Measurements from ENCODE around the gene EML1.
"Not testable (repeated sequence)": the region's sequence is repeated elsewhere in the genome, so short reads cannot be mapped to it uniquely, and the experiment has no call there.

The EML1 gene

DNA sequence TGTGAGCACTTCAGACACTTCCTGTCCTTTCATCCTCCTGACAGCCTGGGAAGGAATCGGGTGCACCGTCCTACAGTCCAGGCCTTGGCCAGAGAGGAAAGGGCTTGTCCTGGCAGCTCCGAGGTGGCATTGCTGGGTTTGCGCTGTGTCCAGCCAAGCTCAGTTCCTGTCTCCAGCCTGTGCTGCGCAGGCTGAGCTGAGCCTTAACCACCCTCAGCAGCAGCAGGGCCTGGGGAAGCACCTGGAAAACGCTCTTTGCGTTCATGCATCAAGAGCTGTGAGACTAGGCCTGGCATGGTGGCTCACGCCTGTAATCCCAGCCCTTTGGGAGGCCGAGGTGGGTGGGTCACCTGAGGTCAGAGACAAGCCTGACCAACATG lies 33.7 kb upstream of the EML1 start:
- no peak overlapping the region for H3K27ac ChIP-seq
- no peaks in the 10 kb centered on the region for H3K9me3 ChIP-seq (ENCODE audit: low read depth, low read length)
- no peak for DNase-seq (ENCODE audit: low read depth, low spot score)
- H3K4me3 ChIP-seq = no peak overlapping the region
- TF ChIP-seq EZH2 (IDR thresholded peaks at IDR 0.05) (no peak), FOXP2 (optimal IDR thresholded peaks at IDR 0.05; ENCODE audit: control extremely low read depth, extremely low read length, insufficient read depth) (no peak), POLR2AphosphoS5 (IDR thresholded peaks at IDR 0.05; ENCODE audit: borderline replicate concordance, low read depth, low read length) (no peak)
- no peak overlapping the region for H3K9ac ChIP-seq (ENCODE audit: insufficient read length)
- no peaks in the 10 kb centered on the region for H3K36me3 ChIP-seq (ENCODE audit: insufficient read depth, low read length)

DNA sequence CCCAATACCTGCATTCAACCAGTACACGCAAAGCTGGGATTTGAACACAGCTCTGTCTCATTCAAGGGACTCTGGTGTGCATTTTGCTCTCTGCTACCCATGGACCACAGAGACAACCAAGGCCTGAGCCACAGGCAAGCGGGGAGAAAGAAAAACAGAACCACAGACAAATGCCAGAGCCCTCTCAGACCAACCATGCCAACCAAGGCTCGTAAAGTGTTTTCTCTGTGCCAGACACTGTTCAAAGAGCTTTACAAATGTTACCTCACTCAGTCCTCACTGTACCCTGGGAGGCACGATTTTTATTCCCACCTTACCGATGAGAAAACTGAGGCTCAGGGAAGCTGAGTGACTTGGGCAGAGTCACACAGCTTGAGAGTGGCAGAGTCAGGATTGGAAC lies 32.4 kb upstream of the EML1 start:
- Histone ChIP-seq H3K9me3 (ENCODE audit: low read depth, low read length) (no peaks in the 10 kb centered on the region), H3K4me3 (no peak overlapping the region), H3K36me3 (ENCODE audit: insufficient read depth, low read length) (no peaks in the 10 kb centered on the region), H3K9ac (ENCODE audit: insufficient read length) (no peak overlapping the region), H3K27ac (no peak overlapping the region)
- no peak for TF ChIP-seq FOXP2 (optimal IDR thresholded peaks at IDR 0.05; ENCODE audit: control extremely low read depth, extremely low read length, insufficient read depth)
- no peak for TF ChIP-seq POLR2AphosphoS5 (IDR thresholded peaks at IDR 0.05; ENCODE audit: borderline replicate concordance, low read depth, low read length)
- TF ChIP-seq EZH2 (IDR thresholded peaks at IDR 0.05) = no peak
- DNase-seq (ENCODE audit: low read depth, low spot score) = no peak

DNA sequence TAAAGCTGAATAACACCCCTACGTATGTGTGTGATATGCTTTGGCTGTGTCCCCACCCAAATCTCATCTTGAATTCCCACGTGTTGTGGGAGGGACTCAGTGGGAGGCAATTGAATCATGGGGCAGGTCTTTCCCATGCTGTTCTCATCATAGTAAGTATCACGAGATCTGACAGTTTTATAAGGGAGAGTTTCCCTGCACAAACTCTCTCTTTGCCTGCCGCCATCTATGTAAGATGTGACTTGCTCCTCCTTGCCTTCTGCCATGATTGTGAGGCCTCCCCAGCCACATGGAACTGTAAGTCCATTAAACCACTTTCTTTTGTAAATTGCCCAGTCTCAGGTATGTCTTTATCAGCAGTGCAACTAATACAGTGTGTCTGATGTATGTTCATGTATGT lies 30.3 kb upstream of the EML1 start:
- H3K9me3 ChIP-seq (ENCODE audit: low read depth, low read length); DNase-seq (ENCODE audit: low read depth, low spot score); H3K27ac ChIP-seq; H3K36me3 ChIP-seq (ENCODE audit: insufficient read depth, low read length); H3K9ac ChIP-seq (ENCODE audit: insufficient read length); H3K4me3 ChIP-seq: not testable (repeated sequence)

DNA sequence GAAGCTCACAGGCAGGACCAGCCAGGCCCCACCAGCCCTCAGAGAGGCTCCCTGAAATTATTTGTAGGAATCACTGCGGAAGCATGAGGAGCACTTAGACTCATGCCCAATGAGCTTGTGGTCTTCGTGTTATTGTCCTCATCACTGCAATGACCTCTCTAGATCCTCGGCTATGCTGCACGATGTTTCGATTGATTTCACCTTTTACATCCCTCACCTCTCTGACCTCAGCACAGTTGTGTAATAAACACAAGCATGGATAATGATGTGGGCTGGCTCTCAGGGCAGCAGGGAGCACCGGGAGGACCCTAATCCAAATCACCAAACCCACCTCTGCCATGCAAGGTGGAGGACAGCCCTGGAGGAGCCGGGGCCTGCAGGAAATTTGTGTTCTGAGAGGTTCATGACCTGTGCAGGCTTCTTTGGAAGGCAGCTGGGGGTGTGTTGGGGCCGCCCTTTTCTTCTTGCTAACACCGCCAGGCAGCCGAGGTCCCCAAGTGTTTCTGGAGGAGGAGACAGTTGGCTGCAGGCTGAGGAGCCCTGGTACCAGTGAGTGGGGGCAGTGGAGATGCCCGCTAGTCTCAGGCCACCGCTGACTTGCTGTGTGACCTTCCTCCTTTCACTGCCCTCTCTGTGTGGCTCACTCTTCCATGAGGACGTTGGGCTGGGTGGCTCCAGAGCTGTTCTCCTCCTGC lies 29.5 kb upstream of the EML1 start:
- no peaks in the 10 kb centered on the region for H3K36me3 ChIP-seq (ENCODE audit: insufficient read depth, low read length)
- no peak overlapping the region for H3K27ac ChIP-seq
- H3K9ac ChIP-seq (ENCODE audit: insufficient read length) = no peak overlapping the region
- no peak for TF ChIP-seq POLR2AphosphoS5 (IDR thresholded peaks at IDR 0.05; ENCODE audit: borderline replicate concordance, low read depth, low read length)
- DNase-seq (ENCODE audit: low read depth, low spot score) = no peak
- no peaks in the 10 kb centered on the region for H3K9me3 ChIP-seq (ENCODE audit: low read depth, low read length)
- H3K4me3 ChIP-seq = no peak overlapping the region

DNA sequence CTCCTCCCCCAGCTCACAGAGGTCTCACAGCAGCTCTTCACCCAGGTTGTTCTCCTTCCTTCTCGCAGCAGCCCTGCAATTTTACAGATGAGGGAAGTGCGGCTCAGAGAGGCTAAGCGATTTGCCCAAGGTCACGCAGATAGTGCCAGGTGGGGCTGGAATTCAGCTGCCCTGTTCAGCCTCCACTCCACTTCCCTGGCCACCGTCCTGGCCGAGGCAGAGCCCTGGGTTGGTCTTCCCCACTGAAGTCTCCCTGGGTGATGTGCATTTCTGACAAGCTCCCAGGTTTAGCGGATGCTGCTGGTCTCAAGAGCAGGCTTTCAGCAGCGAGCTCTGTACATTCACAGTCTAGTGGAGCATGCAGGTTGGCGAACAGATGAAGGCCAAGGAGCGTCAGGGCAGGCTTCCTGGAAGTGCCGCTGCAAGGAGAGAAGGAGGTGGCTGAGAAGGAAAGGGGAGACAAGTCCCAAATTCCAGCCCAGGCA lies 28.9 kb upstream of the EML1 start:
- Histone ChIP-seq H3K9me3 (ENCODE audit: low read depth, low read length) (no peaks in the 10 kb centered on the region), H3K4me3 (no peak overlapping the region), H3K27ac (no peak overlapping the region), H3K9ac (ENCODE audit: insufficient read length) (no peak overlapping the region), H3K36me3 (ENCODE audit: insufficient read depth, low read length) (no peaks in the 10 kb centered on the region)
- no peak for TF ChIP-seq FOXP2 (optimal IDR thresholded peaks at IDR 0.05; ENCODE audit: control extremely low read depth, extremely low read length, insufficient read depth)
- no peak for TF ChIP-seq EZH2 (IDR thresholded peaks at IDR 0.05)
- TF ChIP-seq POLR2AphosphoS5 (IDR thresholded peaks at IDR 0.05; ENCODE audit: borderline replicate concordance, low read depth, low read length) = no peak
- no peak for DNase-seq (ENCODE audit: low read depth, low spot score)

DNA sequence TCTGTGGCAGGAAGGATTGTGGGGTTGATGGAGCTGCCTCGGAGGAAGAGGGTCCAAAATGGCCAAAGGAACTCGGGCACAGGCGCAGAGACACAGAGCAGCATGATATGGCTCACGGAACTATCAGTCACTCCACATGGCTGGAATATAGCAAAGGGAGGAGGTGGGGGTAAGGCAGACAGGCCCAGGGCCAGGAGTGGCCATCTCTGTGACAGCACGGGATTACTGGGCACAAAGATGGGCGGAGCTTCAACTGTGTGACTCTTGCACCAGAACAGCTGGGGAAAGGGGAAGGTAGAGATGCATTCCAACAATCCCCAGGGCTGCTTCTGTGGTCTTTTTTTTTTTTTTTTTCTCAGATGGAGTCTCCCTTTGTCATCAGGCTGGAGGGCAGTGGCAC lies 24.8 kb upstream of the EML1 start:
- TF ChIP-seq POLR2AphosphoS5 (IDR thresholded peaks at IDR 0.05; ENCODE audit: borderline replicate concordance, low read depth, low read length) (no peak), EZH2 (IDR thresholded peaks at IDR 0.05) (no peak), FOXP2 (optimal IDR thresholded peaks at IDR 0.05; ENCODE audit: control extremely low read depth, extremely low read length, insufficient read depth) (no peak)
- Histone ChIP-seq H3K9me3 (ENCODE audit: low read depth, low read length) (no peaks in the 10 kb centered on the region), H3K4me3 (no peak overlapping the region), H3K36me3 (ENCODE audit: insufficient read depth, low read length) (no peaks in the 10 kb centered on the region), H3K9ac (ENCODE audit: insufficient read length) (no peak overlapping the region), H3K27ac (no peak overlapping the region)
- DNase-seq (ENCODE audit: low read depth, low spot score) = no peak

DNA sequence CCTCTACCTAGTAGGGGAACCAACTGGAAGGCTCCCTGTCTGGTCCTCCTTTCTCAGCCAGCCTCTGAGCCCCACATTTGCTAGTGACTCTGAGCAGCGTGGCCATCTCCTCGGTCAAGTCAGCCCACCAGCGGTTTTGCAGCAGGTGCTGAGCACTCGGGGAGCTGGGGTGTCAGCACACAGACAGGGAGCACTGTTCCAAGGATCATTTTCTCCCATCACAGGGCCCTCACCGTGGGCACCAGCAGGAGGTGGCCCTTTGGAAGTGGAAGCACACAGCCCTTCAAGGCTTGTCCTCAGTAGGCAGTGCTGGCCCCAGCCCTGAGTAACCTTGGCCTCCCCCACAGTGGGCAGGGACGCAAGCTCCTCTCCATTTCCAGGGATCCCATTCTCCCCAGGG lies 24.1 kb upstream of the EML1 start:
- DNase-seq (ENCODE audit: low read depth, low spot score) = no peak
- no peak for TF ChIP-seq EZH2 (IDR thresholded peaks at IDR 0.05)
- no peak for TF ChIP-seq FOXP2 (optimal IDR thresholded peaks at IDR 0.05; ENCODE audit: control extremely low read depth, extremely low read length, insufficient read depth)
- TF ChIP-seq POLR2AphosphoS5 (IDR thresholded peaks at IDR 0.05; ENCODE audit: borderline replicate concordance, low read depth, low read length) = no peak
- no peaks in the 10 kb centered on the region for H3K9me3 ChIP-seq (ENCODE audit: low read depth, low read length)
- no peak overlapping the region for H3K4me3 ChIP-seq
- no peak overlapping the region for H3K27ac ChIP-seq
- H3K36me3 ChIP-seq (ENCODE audit: insufficient read depth, low read length) = no peaks in the 10 kb centered on the region
- H3K9ac ChIP-seq (ENCODE audit: insufficient read length) = no peak overlapping the region

DNA sequence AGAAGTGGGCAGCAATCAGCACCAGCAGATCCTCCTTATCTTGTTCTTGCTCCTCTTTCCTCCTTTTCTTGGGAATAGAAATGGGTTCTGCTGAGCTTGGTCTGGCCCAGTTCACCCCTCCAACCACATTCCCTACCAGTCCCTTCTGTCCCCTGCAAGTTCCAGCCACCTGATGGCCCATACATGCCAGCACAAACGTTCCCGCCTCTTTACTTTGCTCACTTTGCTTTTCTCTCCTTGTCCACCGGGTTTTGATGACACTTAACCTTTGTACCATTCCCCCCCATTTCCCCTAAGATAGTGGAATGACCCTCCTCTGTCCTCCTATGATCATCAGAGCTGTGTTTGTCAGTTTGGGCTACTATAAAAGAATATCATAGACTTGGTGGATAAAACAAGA lies 23.4 kb upstream of the EML1 start:
- no peak for TF ChIP-seq EZH2 (IDR thresholded peaks at IDR 0.05)
- no peak overlapping the region for H3K27ac ChIP-seq
- H3K36me3 ChIP-seq (ENCODE audit: insufficient read depth, low read length) = no peaks in the 10 kb centered on the region
- DNase-seq (ENCODE audit: low read depth, low spot score) = no peak
- H3K9ac ChIP-seq (ENCODE audit: insufficient read length) = no peak overlapping the region
- no peak overlapping the region for H3K4me3 ChIP-seq
- H3K9me3 ChIP-seq (ENCODE audit: low read depth, low read length) = no peaks in the 10 kb centered on the region

DNA sequence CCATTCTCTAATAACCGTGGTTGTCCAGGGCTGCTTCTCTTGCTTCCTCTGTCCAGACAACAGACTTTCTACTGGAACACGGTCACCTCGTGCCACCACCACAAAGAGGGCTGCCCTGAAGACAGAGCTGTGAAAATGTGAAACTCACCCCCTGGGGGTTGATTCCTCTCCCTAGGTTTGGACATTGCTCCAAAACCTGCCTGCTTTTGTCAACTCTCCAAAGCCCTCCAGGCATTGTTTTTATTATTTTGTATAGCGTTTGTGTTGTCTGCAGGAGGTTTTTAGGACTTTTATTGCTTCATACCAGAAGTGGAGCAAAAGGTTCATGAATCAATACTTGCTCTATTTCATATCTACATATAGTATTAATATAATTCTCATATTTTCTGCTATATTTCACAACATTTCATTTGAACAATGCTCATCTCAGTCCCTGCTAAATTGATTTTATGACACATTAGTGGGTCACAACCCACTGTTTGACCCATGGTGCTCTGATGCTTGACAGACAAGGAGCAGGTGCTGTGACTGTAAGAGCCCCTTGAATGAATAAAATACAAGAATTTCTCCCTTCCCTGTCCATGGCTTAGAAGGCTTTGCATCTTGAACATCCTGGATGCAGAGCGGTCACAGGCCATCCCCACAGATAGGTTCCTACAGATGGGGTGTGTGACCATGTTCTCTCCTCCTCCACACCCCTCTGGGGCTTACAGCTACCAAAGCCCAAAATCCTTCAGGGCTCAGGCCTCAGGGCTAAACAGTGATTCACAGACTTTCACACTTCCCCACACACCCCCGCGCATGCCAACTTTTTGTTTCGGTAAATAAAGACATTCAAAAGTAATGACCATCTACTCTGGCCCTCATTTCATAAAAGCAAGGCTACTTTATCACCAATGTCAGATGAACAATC lies 20.6 kb upstream of the EML1 start:
- Histone ChIP-seq H3K27ac (no peak overlapping the region; the same call in 1 of the 2 replicates), H3K9ac (ENCODE audit: insufficient read length) (no peak overlapping the region), H3K4me3 (peak overlapping the region; percentile 2; the same call in 1 of the 2 replicates), H3K36me3 (ENCODE audit: insufficient read depth, low read length) (no peaks in the 10 kb centered on the region), H3K9me3 (ENCODE audit: low read depth, low read length) (no peaks in the 10 kb centered on the region)
- TF ChIP-seq EZH2 (IDR thresholded peaks at IDR 0.05) (no peak), FOXP2 (optimal IDR thresholded peaks at IDR 0.05; ENCODE audit: control extremely low read depth, extremely low read length, insufficient read depth) (no peak), POLR2AphosphoS5 (IDR thresholded peaks at IDR 0.05; ENCODE audit: borderline replicate concordance, low read depth, low read length) (no peak)
- no peak for DNase-seq (ENCODE audit: low read depth, low spot score)

Measured in SK-N-MC (cell line).